ENCODE results near the gene DAP3. TPM values are rescaled to one million over a fixed set of nuclear protein-coding genes. Genes with fewer than 3 reads are reported as not detected.
"Not testable (repeated sequence)": the region's sequence is repeated elsewhere in the genome, so short reads cannot be mapped to it uniquely, and the experiment has no call there.

Gene DAP3
- total RNA-seq, 2 donors from 2014 or later: 107 to 112 TPM

- no peak overlapping the region for H3K4me3 Mint-ChIP-seq
- 95 to 98% methylated on average over 4 to 6 of the region's 6 CpGs for WGBS, 2 experiments (ENCODE audit: insufficient coverage in 1 of 2, insufficient read length in 1 of 2)
- H3K27ac Mint-ChIP-seq: no peak overlapping the region
- no peaks in the 10 kb centered on the region for H3K4me1 ChIP-seq (ENCODE audit: control insufficient read depth, insufficient read depth, low read length)
- H3K27ac ChIP-seq (ENCODE audit: low read depth, low read length): no peak overlapping the region
- no peak for DNase-seq
- TF ChIP-seq, protein P1, sequence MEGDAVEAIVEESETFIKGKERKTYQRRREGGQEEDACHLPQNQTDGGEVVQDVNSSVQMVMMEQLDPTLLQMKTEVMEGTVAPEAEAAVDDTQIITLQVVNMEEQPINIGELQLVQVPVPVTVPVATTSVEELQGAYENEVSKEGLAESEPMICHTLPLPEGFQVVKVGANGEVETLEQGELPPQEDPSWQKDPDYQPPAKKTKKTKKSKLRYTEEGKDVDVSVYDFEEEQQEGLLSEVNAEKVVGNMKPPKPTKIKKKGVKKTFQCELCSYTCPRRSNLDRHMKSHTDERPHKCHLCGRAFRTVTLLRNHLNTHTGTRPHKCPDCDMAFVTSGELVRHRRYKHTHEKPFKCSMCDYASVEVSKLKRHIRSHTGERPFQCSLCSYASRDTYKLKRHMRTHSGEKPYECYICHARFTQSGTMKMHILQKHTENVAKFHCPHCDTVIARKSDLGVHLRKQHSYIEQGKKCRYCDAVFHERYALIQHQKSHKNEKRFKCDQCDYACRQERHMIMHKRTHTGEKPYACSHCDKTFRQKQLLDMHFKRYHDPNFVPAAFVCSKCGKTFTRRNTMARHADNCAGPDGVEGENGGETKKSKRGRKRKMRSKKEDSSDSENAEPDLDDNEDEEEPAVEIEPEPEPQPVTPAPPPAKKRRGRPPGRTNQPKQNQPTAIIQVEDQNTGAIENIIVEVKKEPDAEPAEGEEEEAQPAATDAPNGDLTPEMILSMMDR (conservative IDR thresholded peaks at IDR 0.05): no peak
- H3K27me3 Mint-ChIP-seq (ENCODE audit: insufficient read depth): no peaks in the 10 kb centered on the region
- H3K36me3 ChIP-seq (ENCODE audit: control insufficient read depth, insufficient read depth, low read length): peaks cover 14% of the 10 kb centered on the region
- no peaks in the 10 kb centered on the region for H3K27me3 ChIP-seq (ENCODE audit: control insufficient read depth, insufficient read depth, low read length, poor library complexity, severe bottlenecking)
- H3K9me3 Mint-ChIP-seq: peaks cover 29% of the 10 kb centered on the region
- H3K36me3 Mint-ChIP-seq (ENCODE audit: low read depth): peaks cover 42% of the 10 kb centered on the region
- no peak overlapping the region for H3K4me3 ChIP-seq (ENCODE audit: low read length)
- no peak overlapping the region for H3K9ac ChIP-seq (ENCODE audit: extremely low read depth, low read length, poor library complexity, severe bottlenecking)
- peaks cover 10% of the 10 kb centered on the region for H3K4me1 Mint-ChIP-seq
- peaks cover 10% of the 10 kb centered on the region for H3K9me3 ChIP-seq (ENCODE audit: control insufficient read depth, low read length)
These were observed 14.3 kb downstream of the DAP3 start for GRCh38 chr1:155703216-155703615.

GRCh38 chr1:155704414-155704813, 15.5 kb downstream of the DAP3 start:
- H3K27me3 ChIP-seq (ENCODE audit: control insufficient read depth, insufficient read depth, low read length, poor library complexity, severe bottlenecking); H3K9ac ChIP-seq (ENCODE audit: extremely low read depth, low read length, poor library complexity, severe bottlenecking); H3K4me3 Mint-ChIP-seq; DNase-seq; H3K4me1 ChIP-seq (ENCODE audit: control insufficient read depth, insufficient read depth, low read length); H3K27ac Mint-ChIP-seq; H3K4me3 ChIP-seq (ENCODE audit: low read length); H3K27me3 Mint-ChIP-seq (ENCODE audit: insufficient read depth); H3K27ac ChIP-seq (ENCODE audit: low read depth, low read length); H3K4me1 Mint-ChIP-seq: not testable (repeated sequence)
- H3K36me3 ChIP-seq (ENCODE audit: control insufficient read depth, insufficient read depth, low read length): peaks cover 17% of the 10 kb centered on the region
- Mint-ChIP-seq H3K9me3 (peaks cover 26% of the 10 kb centered on the region), H3K36me3 (ENCODE audit: low read depth) (peaks cover 37% of the 10 kb centered on the region)
- 91% methylated on average over 4 of the region's 5 CpGs for WGBS, 2 experiments (ENCODE audit: insufficient coverage in 1 of 2, insufficient read length in 1 of 2)
- peaks cover 19% of the 10 kb centered on the region for H3K9me3 ChIP-seq (ENCODE audit: control insufficient read depth, low read length)

DNA sequence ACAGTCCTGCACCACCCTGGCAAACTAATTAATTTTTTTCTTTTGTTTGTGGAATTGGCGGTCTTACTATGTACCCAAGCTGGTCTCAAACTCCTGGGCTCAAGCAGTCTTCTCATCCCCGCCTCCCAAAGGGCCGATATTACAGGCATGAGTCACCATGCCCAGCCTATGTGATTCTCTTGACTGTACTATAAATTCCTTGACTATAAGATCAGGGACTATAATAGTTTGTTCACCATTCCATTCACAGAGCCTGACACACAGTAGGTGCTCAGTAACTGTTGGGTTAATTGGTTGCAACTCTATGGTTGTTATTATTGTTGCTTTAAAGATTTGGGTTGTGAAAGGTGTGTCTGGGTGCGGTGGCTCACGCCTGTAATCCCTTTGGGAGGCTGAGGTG, 17.2 kb downstream of the DAP3 start:
- 98 to 100% methylated on average over 3 to 5 of the region's 5 CpGs for WGBS, 2 experiments (ENCODE audit: insufficient coverage in 1 of 2, insufficient read length in 1 of 2)
- peaks cover 13% of the 10 kb centered on the region for H3K9me3 ChIP-seq (ENCODE audit: control insufficient read depth, low read length)
- no peak overlapping the region for H3K27ac ChIP-seq (ENCODE audit: low read depth, low read length)
- peaks cover 17% of the 10 kb centered on the region for H3K9me3 Mint-ChIP-seq
- no peaks in the 10 kb centered on the region for H3K27me3 Mint-ChIP-seq (ENCODE audit: insufficient read depth)
- H3K27me3 ChIP-seq (ENCODE audit: control insufficient read depth, insufficient read depth, low read length, poor library complexity, severe bottlenecking): no peaks in the 10 kb centered on the region
- no peak overlapping the region for H3K4me3 Mint-ChIP-seq
- H3K9ac ChIP-seq (ENCODE audit: extremely low read depth, low read length, poor library complexity, severe bottlenecking): no peak overlapping the region
- H3K27ac Mint-ChIP-seq: no peak overlapping the region
- H3K4me1 Mint-ChIP-seq: no peaks in the 10 kb centered on the region
- peaks cover 14% of the 10 kb centered on the region for H3K36me3 ChIP-seq (ENCODE audit: control insufficient read depth, insufficient read depth, low read length)
- H3K4me3 ChIP-seq (ENCODE audit: low read length): no peak overlapping the region
- TF ChIP-seq, protein P1 (conservative IDR thresholded peaks at IDR 0.05): no peak
- no peaks in the 10 kb centered on the region for H3K4me1 ChIP-seq (ENCODE audit: control insufficient read depth, insufficient read depth, low read length)
- no peak for DNase-seq
- H3K36me3 Mint-ChIP-seq (ENCODE audit: low read depth): peaks cover 38% of the 10 kb centered on the region

GRCh38 chr1:155709391-155709790, 20.5 kb downstream of the DAP3 start:
- WGBS, 2 experiments (ENCODE audit: insufficient coverage in 1 of 2, insufficient read length in 1 of 2): 86 to 94% methylated on average over 1 to 3 of the region's 3 CpGs

GRCh38 chr1:155711457-155711856, 22.6 kb downstream of the DAP3 start:
- Mint-ChIP-seq H3K27ac (peak overlapping the region; percentile 64), H3K36me3 (ENCODE audit: low read depth) (peaks cover 60% of the 10 kb centered on the region), H3K9me3 (peaks cover 14% of the 10 kb centered on the region)
- not testable (repeated sequence) for H3K4me3 ChIP-seq (ENCODE audit: low read length); H3K4me1 Mint-ChIP-seq; DNase-seq; H3K9ac ChIP-seq (ENCODE audit: extremely low read depth, low read length, poor library complexity, severe bottlenecking); H3K27ac ChIP-seq (ENCODE audit: low read depth, low read length); H3K27me3 ChIP-seq (ENCODE audit: control insufficient read depth, insufficient read depth, low read length, poor library complexity, severe bottlenecking); H3K4me3 Mint-ChIP-seq; H3K4me1 ChIP-seq (ENCODE audit: control insufficient read depth, insufficient read depth, low read length); H3K27me3 Mint-ChIP-seq (ENCODE audit: insufficient read depth)
- Histone ChIP-seq H3K9me3 (ENCODE audit: control insufficient read depth, low read length) (peaks cover 13% of the 10 kb centered on the region), H3K36me3 (ENCODE audit: control insufficient read depth, insufficient read depth, low read length) (peaks cover 41% of the 10 kb centered on the region)
- WGBS, 2 experiments (ENCODE audit: insufficient coverage in 1 of 2, insufficient read length in 1 of 2): 100% methylated on average over 2 of the region's 3 CpGs; no CpG with 5 or more reads in 1 of the 2 experiments

More at GRCh38 chr1:155709391-155709790, 20.5 kb downstream of the DAP3 start:
- H3K9me3 Mint-ChIP-seq: peaks cover 17% of the 10 kb centered on the region
- H3K27ac Mint-ChIP-seq: no peak overlapping the region
- no peak overlapping the region for H3K9ac ChIP-seq (ENCODE audit: extremely low read depth, low read length, poor library complexity, severe bottlenecking)
- no peak overlapping the region for H3K4me3 ChIP-seq (ENCODE audit: low read length)
- no peaks in the 10 kb centered on the region for H3K4me1 ChIP-seq (ENCODE audit: control insufficient read depth, insufficient read depth, low read length)
- H3K36me3 ChIP-seq (ENCODE audit: control insufficient read depth, insufficient read depth, low read length): peaks cover 34% of the 10 kb centered on the region
- H3K27me3 ChIP-seq (ENCODE audit: control insufficient read depth, insufficient read depth, low read length, poor library complexity, severe bottlenecking): no peaks in the 10 kb centered on the region
- no peaks in the 10 kb centered on the region for H3K27me3 Mint-ChIP-seq (ENCODE audit: insufficient read depth)
- TF ChIP-seq, protein P1 (conservative IDR thresholded peaks at IDR 0.05): no peak
- DNase-seq: no peak
- no peak overlapping the region for H3K27ac ChIP-seq (ENCODE audit: low read depth, low read length)
- H3K4me3 Mint-ChIP-seq: no peak overlapping the region
- H3K36me3 Mint-ChIP-seq (ENCODE audit: low read depth): peaks cover 58% of the 10 kb centered on the region
- H3K9me3 ChIP-seq (ENCODE audit: control insufficient read depth, low read length): peaks cover 13% of the 10 kb centered on the region
- no peaks in the 10 kb centered on the region for H3K4me1 Mint-ChIP-seq
